ENCODE measurements around the gene PIRT.
A peak's percentile ranks its signal among the peaks of the same experiment; 100 is the strongest.
"Not testable (repeated sequence)": the region's sequence is repeated elsewhere in the genome, so short reads cannot be mapped to it uniquely, and the experiment has no call there.

PIRT gene

GRCh38 chr17:10837921-10838320 lies at the start of gene PIRT:
Gene PIRT, minus strand, starts transcription at chr17:10838087. Its CDS starts 12,442 bp downstream, at chr17:10825645.
- no peak for DNase-seq (ENCODE audit: low spot score)

GRCh38 chr17:10881959-10882358 lies 44.1 kb upstream of the PIRT start:
- DNase-seq (ENCODE audit: low spot score): no peak

- DNase-seq (ENCODE audit: low spot score): no peak
Measured at GRCh38 chr17:10879190-10879836, 41.4 kb upstream of the PIRT start.

- peak; percentile 26 for DNase-seq (ENCODE audit: low spot score)
Measured at GRCh38 chr17:10875984-10876555, 38.2 kb upstream of the PIRT start.

- DNase-seq (ENCODE audit: low spot score): peak; percentile 2
Measured at GRCh38 chr17:10875430-10875851, 37.6 kb upstream of the PIRT start.

GRCh38 chr17:10871914-10872313 lies 34.0 kb upstream of the PIRT start:
- DNase-seq (ENCODE audit: low spot score): no peak

- no peak for DNase-seq (ENCODE audit: low spot score)
Measured at GRCh38 chr17:10870336-10871050, 32.6 kb upstream of the PIRT start.

GRCh38 chr17:10868744-10869143 lies 30.9 kb upstream of the PIRT start:
- not testable (repeated sequence) for DNase-seq (ENCODE audit: low spot score)

- DNase-seq (ENCODE audit: low spot score): no peak
Measured at GRCh38 chr17:10859051-10859450, 21.2 kb upstream of the PIRT start.

GRCh38 chr17:10857976-10858375 lies 20.1 kb upstream of the PIRT start:
- no peak for DNase-seq (ENCODE audit: low spot score)

GRCh38 chr17:10846636-10847035 lies 8.7 kb upstream of the PIRT start:
- DNase-seq (ENCODE audit: low spot score): not testable (repeated sequence)

- DNase-seq (ENCODE audit: low spot score): no peak
Measured at GRCh38 chr17:10845388-10845751, 7.5 kb upstream of the PIRT start.

GRCh38 chr17:10844621-10845387 lies 6.9 kb upstream of the PIRT start:
- DNase-seq (ENCODE audit: low spot score): peak; percentile 66

- DNase-seq (ENCODE audit: low spot score): no peak
Measured at GRCh38 chr17:10843811-10844210, 5.9 kb upstream of the PIRT start.

- DNase-seq (ENCODE audit: low spot score): no peak
Measured at GRCh38 chr17:10842658-10843057, 4.8 kb upstream of the PIRT start.

- DNase-seq (ENCODE audit: low spot score): no peak
Measured at GRCh38 chr17:10838682-10839081, 795 bp upstream of the PIRT start.

GRCh38 chr17:10836966-10837590 lies 809 bp downstream of the PIRT start:
- no peak for DNase-seq (ENCODE audit: low spot score)

GRCh38 chr17:10836145-10836544 lies 1.7 kb downstream of the PIRT start:
- no peak for DNase-seq (ENCODE audit: low spot score)

GRCh38 chr17:10831696-10832095 lies 6.2 kb downstream of the PIRT start:
- no peak for DNase-seq (ENCODE audit: low spot score)

- no peak for DNase-seq (ENCODE audit: low spot score)
Measured at GRCh38 chr17:10827898-10828552, 9.9 kb downstream of the PIRT start.

GRCh38 chr17:10824874-10825273 lies 13.0 kb downstream of the PIRT start:
- DNase-seq (ENCODE audit: low spot score): no peak

- no peak for DNase-seq (ENCODE audit: low spot score)
Measured at GRCh38 chr17:10821770-10822169, 16.1 kb downstream of the PIRT start.

Measured in kidney capillary endothelial cell (primary cell).